ENCODE measurements around the gene ZNF689. TPM values are rescaled to one million over a fixed set of nuclear protein-coding genes. Genes with fewer than 3 reads are reported as not detected.
A peak's percentile ranks its signal among the peaks of the same experiment; 100 is the strongest.

ZNF689 gene
- total and polyA plus RNA-seq, 2 of the 13 experiments (the other 11 are each of a cell fraction or from before 2014, with no cell fraction given), result 9.7 to 19.5 TPM

DNA sequence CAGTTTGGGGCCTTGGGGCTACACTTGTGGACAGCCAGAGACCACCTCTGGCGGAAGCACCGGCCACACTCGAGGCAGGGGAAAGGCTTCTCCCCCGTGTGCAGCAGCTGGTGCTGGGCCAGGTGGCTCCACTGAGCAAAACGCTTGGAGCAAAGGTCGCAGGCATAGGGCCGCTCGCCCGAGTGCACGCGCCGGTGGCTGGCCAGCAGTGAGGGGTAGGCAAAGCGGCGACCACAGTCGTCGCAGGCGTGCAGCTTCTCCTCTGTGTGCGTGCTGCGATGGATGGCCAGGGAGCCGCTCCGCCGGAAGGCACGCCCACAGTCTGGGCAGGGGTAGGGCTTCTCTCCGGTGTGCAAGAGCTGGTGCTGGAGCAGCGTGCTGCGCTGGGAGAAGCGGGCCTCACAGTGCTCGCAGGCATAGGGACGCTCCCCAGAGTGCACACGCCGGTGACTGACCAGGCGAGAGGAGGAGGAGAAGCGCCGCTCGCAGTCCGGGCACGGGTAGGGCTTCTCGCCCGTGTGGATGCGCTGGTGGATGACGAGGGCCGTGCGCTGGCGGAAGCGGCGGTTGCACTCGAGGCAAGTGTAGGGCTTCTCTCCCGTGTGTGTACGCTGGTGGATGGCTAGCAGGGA lies 5.8 kb downstream of the ZNF689 start (continued):
- TF ChIP-seq HNF4A (CRISPR knock-in tag; IDR thresholded peaks at IDR 0.05), result 0 out of 2 replicates have a peak, but pooled peaks have one; percentile 22

DNA sequence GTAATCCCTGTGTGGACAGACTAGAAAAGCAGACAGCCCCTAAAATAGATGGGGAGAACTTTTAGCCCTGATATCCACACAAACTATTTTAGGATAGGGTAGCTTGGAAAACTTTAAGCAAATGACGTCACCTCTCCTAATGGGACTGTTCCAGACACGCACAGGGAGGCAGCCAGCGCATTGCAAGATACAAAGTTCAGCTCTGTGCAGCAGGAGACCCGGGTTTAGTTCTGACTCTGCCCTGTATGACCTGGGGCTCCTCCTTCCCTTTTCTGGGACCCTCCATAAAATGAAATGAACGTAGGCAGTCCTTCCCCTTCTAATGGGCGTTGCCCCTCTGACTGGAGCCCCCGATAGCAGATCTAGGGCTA lies 6.3 kb downstream of the ZNF689 start:
- Histone ChIP-seq H3K4me2 (ENCODE audit: low read depth, low read length) (no peak overlapping the region), H2AFZ (ENCODE audit: low read length) (no peak overlapping the region), H3K36me3 (replicated peaks in 1 of 2; ENCODE audit: control insufficient read depth in 1 of 2, insufficient read depth in 2 of 2, low read length in 2 of 2) (peaks cover 20 to 42% of the 10 kb centered on the region in 2 experiments; a peak in 4 of 5 replicates), H3K4me3 (replicated peaks in 1 of 3; ENCODE audit: insufficient read depth in 1 of 3, low read depth in 2 of 3, low read length in 3 of 3) (no peak overlapping the region), H3K4me1 (ENCODE audit: insufficient read depth, low read length) (peaks cover 30% of the 10 kb centered on the region), H3K9me3 (ENCODE audit: low read length) (peaks cover 4% of the 10 kb centered on the region), H3K79me2 (ENCODE audit: insufficient read depth, low read length) (peaks cover 6% of the 10 kb centered on the region), H4K20me1 (ENCODE audit: insufficient read depth, low read length) (no peaks in the 10 kb centered on the region), H3K27ac (ENCODE audit: extremely low read length, insufficient read depth, low read length) (peak overlapping the region; percentile 41), H3K9ac (ENCODE audit: insufficient read depth, low read depth, low read length) (no peak overlapping the region), H3K27me3 (ENCODE audit: control insufficient read depth in 1 of 2, insufficient read depth in 2 of 2, low read length in 2 of 2) (no peaks in the 10 kb centered on the region)
- CTCF ChIA-PET (ENCODE audit: low intra/inter-chr PET ratio, low total read pairs), result no interaction called here
- no peak for DNase-seq (ENCODE audit: low spot score)
- WGBS (ENCODE audit: low lambda C conversion rate), result 64% methylated on average over 7 of the region's 7 CpGs
- in situ Hi-C loops (cut with HindIII; ENCODE audit: extremely low pct_ligation_motif_present, low pct_unique_long_range_greater_than_20kb), result loop anchor here (10.0 kb wide), 1 partner anchor 169 kb away; the partner anchor contains the start of gene DCTPP1
- no TSS peak for BruUV-seq (replicated peaks)
- POLR2A ChIA-PET, result interaction anchor here (0.5 to 1.5 kb wide), 5 partner anchors 11 to 233 kb away, joined by 3 read pairs; no protein-coding TSS in a partner anchor
- intact Hi-C loops (cut with micrococcal nuclease; ENCODE audit: unreplicated experiment), result no loop called here
- ATAC-seq, result peak; percentile 59
- no peak for FAIRE-seq
- no peak for TF ChIP-seq AKAP8 (CRISPR knock-in tag; IDR thresholded peaks at IDR 0.05)
- TF ChIP-seq ZC3H4 (CRISPR knock-in tag; IDR thresholded peaks at IDR 0.05; ENCODE audit: borderline replicate concordance), result no peak
- no peak for TF ChIP-seq ZNF749 (CRISPR knock-in tag; IDR thresholded peaks at IDR 0.05; ENCODE audit: borderline replicate concordance)
- no peak for TF ChIP-seq MED13 (CRISPR knock-in tag; IDR thresholded peaks at IDR 0.05)
- no peak for TF ChIP-seq ZNF335 (CRISPR knock-in tag; IDR thresholded peaks at IDR 0.05)
- no peak for TF ChIP-seq SMARCE1 (IDR thresholded peaks at IDR 0.05; ENCODE audit: borderline replicate concordance)
- TF ChIP-seq, protein P1, sequence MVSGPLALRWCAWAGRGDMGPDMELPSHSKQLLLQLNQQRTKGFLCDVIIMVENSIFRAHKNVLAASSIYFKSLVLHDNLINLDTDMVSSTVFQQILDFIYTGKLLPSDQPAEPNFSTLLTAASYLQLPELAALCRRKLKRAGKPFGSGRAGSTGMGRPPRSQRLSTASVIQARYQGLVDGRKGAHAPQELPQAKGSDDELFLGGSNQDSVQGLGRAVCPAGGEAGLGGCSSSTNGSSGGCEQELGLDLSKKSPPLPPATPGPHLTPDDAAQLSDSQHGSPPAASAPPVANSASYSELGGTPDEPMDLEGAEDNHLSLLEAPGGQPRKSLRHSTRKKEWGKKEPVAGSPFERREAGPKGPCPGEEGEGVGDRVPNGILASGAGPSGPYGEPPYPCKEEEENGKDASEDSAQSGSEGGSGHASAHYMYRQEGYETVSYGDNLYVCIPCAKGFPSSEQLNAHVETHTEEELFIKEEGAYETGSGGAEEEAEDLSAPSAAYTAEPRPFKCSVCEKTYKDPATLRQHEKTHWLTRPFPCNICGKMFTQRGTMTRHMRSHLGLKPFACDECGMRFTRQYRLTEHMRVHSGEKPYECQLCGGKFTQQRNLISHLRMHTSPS (CRISPR knock-in tag; IDR thresholded peaks at IDR 0.05; ENCODE audit: low read depth), result no peak
- TF ChIP-seq SALL2 (CRISPR knock-in tag; IDR thresholded peaks at IDR 0.05), result no peak
- TF ChIP-seq ZNF569 (CRISPR knock-in tag; IDR thresholded peaks at IDR 0.05; ENCODE audit: borderline replicate concordance), result no peak
- 0 out of 2 replicates have a peak, but pooled peaks have one; percentile 3 for TF ChIP-seq HNF4A (CRISPR knock-in tag; IDR thresholded peaks at IDR 0.05)
- TF ChIP-seq RBAK (CRISPR knock-in tag; IDR thresholded peaks at IDR 0.05), result no peak
- peak; percentile 83 for TF ChIP-seq ATF7 (IDR thresholded peaks at IDR 0.05)
- TF ChIP-seq ATF7 (CRISPR knock-in tag; IDR thresholded peaks at IDR 0.05), result no peak
- TF ChIP-seq ZNF720 (CRISPR knock-in tag; IDR thresholded peaks at IDR 0.05), result no peak
- TF ChIP-seq, protein P2, sequence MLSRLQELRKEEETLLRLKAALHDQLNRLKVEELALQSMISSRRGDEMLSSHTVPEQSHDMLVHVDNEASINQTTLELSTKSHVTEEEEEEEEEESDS (CRISPR knock-in tag; IDR thresholded peaks at IDR 0.05; ENCODE audit: borderline replicate concordance), result no peak
- TF ChIP-seq ESRRA (CRISPR knock-in tag; IDR thresholded peaks at IDR 0.05; ENCODE audit: low read depth), result no peak
- peak; percentile 86; the same call in 1 of the 2 replicates for TF ChIP-seq ZNF549 (CRISPR knock-in tag; IDR thresholded peaks at IDR 0.05)
- no peak for TF ChIP-seq IRF2 (CRISPR knock-in tag; IDR thresholded peaks at IDR 0.05)
- TF ChIP-seq ZSCAN20 (CRISPR knock-in tag; IDR thresholded peaks at IDR 0.05; ENCODE audit: borderline replicate concordance), result no peak
- no peak for TF ChIP-seq STAG1 (CRISPR knock-in tag; IDR thresholded peaks at IDR 0.05)

Measured in HepG2 (cell line).